ENCODE measurements around the gene AQP2. TPM values are rescaled to one million over a fixed set of nuclear protein-coding genes. Genes with fewer than 3 reads are reported as not detected.

Gene AQP2
- total and polyA plus RNA-seq, 4 donors: not detected

GRCh38 chr12:49941556-49942511 lies 8.7 kb upstream of the AQP2 start:
- Histone ChIP-seq H3K27ac (ENCODE audit: low read depth in 1 of 2, low read length in 1 of 2) (no peak overlapping the region), H3K36me3 (ENCODE audit: control insufficient read depth in 4 of 4, insufficient read depth in 4 of 4, low read length in 4 of 4) (no peaks in the 10 kb centered on the region), H3K4me3 (no peak overlapping the region), H3K27me3 (ENCODE audit: control insufficient read depth in 3 of 3, insufficient read depth in 3 of 3, low read length in 2 of 3) (peaks cover 0 to 6% (median 0%) of the 10 kb centered on the region in 3 donors), H3K9ac (ENCODE audit: insufficient read depth in 1 of 2, low read length in 2 of 2) (no peak overlapping the region), H3K4me1 (ENCODE audit: control insufficient read depth in 5 of 5, insufficient read depth in 5 of 5, low read length in 5 of 5) (peaks cover 0 to 17% (median 0%) of the 10 kb centered on the region in 5 donors), H3K9me3 (ENCODE audit: control insufficient read depth in 4 of 4, insufficient read depth in 3 of 4, low read length in 3 of 4) (no peaks in the 10 kb centered on the region)
- no peak for TF ChIP-seq CTCF (IDR thresholded peaks at IDR 0.05; ENCODE audit: control extremely low read depth, extremely low read depth)
- WGBS, 2 donors: 84 to 85% methylated on average over 13 of the region's 13 CpGs
- no peak for ATAC-seq (ENCODE audit: insufficient read depth, low FRiP score)
- DNase-seq: no peak

DNA sequence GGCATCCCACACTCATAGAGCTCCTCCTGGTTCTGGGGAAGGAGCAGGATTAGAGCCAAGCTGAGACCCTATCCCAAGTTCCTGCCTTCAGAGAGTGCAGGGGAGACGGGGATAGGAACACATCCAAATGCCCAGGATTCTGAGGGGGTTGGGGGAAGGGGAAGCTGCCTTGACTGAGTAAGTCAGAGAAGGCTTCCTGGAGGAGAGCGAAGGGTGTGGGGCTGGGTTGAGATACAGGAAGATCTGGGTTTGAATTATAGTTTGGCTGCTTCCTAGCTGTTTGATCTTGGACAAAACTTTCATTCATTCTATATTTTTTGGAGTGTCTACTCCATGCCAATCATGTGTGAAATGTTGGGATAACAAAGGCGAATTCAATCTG lies 8.0 kb upstream of the AQP2 start:
- Histone ChIP-seq H3K36me3 (ENCODE audit: control insufficient read depth in 4 of 4, insufficient read depth in 4 of 4, low read length in 4 of 4) (no peaks in the 10 kb centered on the region), H3K27ac (ENCODE audit: low read depth in 1 of 2, low read length in 1 of 2) (no peak overlapping the region), H3K27me3 (ENCODE audit: control insufficient read depth in 3 of 3, insufficient read depth in 3 of 3, low read length in 2 of 3) (peaks cover 0 to 6% (median 0%) of the 10 kb centered on the region in 3 donors), H3K4me3 (no peak overlapping the region), H3K4me1 (ENCODE audit: control insufficient read depth in 5 of 5, insufficient read depth in 5 of 5, low read length in 5 of 5) (peaks cover 0 to 17% (median 0%) of the 10 kb centered on the region in 5 donors), H3K9ac (ENCODE audit: insufficient read depth in 1 of 2, low read length in 2 of 2) (no peak overlapping the region), H3K9me3 (ENCODE audit: control insufficient read depth in 4 of 4, insufficient read depth in 3 of 4, low read length in 3 of 4) (no peaks in the 10 kb centered on the region)
- no peak for DNase-seq
- WGBS, 2 donors: 92 to 97% methylated on average over 3 of the region's 3 CpGs
- ATAC-seq (ENCODE audit: insufficient read depth, low FRiP score): no peak
- TF ChIP-seq CTCF (IDR thresholded peaks at IDR 0.05; ENCODE audit: control extremely low read depth, extremely low read depth): no peak

- TF ChIP-seq CTCF (IDR thresholded peaks at IDR 0.05; ENCODE audit: control extremely low read depth, extremely low read depth): no peak
- DNase-seq (no peak), ATAC-seq (ENCODE audit: insufficient read depth, low FRiP score) (no peak)
- Histone ChIP-seq H3K9ac (ENCODE audit: insufficient read depth in 1 of 2, low read length in 2 of 2) (no peak overlapping the region), H3K36me3 (ENCODE audit: control insufficient read depth in 4 of 4, insufficient read depth in 4 of 4, low read length in 4 of 4) (no peaks in the 10 kb centered on the region), H3K4me3 (no peak overlapping the region), H3K27ac (ENCODE audit: low read depth in 1 of 2, low read length in 1 of 2) (no peak overlapping the region), H3K9me3 (ENCODE audit: control insufficient read depth in 4 of 4, insufficient read depth in 3 of 4, low read length in 3 of 4) (no peaks in the 10 kb centered on the region), H3K4me1 (ENCODE audit: control insufficient read depth in 5 of 5, insufficient read depth in 5 of 5, low read length in 5 of 5) (peaks cover 0 to 17% (median 0%) of the 10 kb centered on the region in 5 donors), H3K27me3 (ENCODE audit: control insufficient read depth in 3 of 3, insufficient read depth in 3 of 3, low read length in 2 of 3) (peaks cover 0 to 6% (median 0%) of the 10 kb centered on the region in 3 donors)
- WGBS, 2 donors: 67 to 79% methylated on average over 14 of the region's 14 CpGs
Observed at GRCh38 chr12:49942921-49943624, 7.5 kb upstream of the AQP2 start.

Data from lung (tissue), 12 donors.